ENCODE measurements around the gene NXPH3. TPM values are rescaled to one million over a fixed set of nuclear protein-coding genes. Genes with fewer than 3 reads are reported as not detected.

Gene NXPH3
- total RNA-seq, 1 donor = 0.43 TPM

DNA sequence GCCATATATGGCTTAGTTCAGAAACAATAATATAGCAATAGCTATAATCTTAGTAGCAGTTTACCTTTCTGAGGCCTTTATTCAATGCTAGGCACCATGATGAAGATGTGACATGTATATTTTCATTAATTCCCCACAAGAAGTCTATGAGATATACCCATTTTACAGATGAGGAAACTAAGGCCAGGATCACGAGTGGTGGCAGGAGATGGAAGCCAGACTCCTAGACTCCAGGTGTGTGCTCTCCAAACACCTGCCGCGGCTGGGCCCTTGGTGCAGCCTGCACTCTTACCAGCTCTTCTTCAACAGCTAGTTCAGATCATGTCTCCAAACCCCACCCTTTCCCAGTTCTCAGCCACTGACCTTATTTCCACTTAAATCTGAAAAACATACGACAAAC, 15.2 kb downstream of the NXPH3 start:
- H3K4me3 ChIP-seq (ENCODE audit: low read depth, low read length) = no peak overlapping the region
- no peak for DNase-seq (ENCODE audit: low read depth)
- TF ChIP-seq, protein P1, sequence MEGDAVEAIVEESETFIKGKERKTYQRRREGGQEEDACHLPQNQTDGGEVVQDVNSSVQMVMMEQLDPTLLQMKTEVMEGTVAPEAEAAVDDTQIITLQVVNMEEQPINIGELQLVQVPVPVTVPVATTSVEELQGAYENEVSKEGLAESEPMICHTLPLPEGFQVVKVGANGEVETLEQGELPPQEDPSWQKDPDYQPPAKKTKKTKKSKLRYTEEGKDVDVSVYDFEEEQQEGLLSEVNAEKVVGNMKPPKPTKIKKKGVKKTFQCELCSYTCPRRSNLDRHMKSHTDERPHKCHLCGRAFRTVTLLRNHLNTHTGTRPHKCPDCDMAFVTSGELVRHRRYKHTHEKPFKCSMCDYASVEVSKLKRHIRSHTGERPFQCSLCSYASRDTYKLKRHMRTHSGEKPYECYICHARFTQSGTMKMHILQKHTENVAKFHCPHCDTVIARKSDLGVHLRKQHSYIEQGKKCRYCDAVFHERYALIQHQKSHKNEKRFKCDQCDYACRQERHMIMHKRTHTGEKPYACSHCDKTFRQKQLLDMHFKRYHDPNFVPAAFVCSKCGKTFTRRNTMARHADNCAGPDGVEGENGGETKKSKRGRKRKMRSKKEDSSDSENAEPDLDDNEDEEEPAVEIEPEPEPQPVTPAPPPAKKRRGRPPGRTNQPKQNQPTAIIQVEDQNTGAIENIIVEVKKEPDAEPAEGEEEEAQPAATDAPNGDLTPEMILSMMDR (IDR thresholded peaks at IDR 0.05; ENCODE audit: insufficient read depth, low read depth, low read length) = no peak

DNA sequence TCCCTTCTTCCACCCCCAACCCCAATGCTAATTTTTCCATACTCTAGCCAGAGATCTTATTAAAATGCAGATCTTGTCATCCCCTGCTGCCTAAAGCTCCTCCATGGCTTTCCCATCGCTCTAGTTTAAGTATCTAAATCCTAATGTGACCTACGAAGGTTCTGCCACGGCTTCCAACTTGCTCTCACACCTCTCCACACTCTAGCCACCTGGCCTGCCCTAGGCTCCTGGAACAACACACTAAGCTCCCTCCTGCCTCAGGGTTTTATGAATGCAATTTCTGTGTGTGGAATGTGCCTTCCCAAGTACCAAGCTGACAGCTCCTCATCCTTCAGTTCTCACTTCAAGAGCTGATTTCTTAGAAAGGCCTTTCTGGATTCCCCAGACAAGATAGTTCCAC, 16.6 kb downstream of the NXPH3 start:
- no peak overlapping the region for H3K4me3 ChIP-seq (ENCODE audit: low read depth, low read length)
- no peak for DNase-seq (ENCODE audit: low read depth)
- TF ChIP-seq, protein P1 (IDR thresholded peaks at IDR 0.05; ENCODE audit: insufficient read depth, low read depth, low read length) = no peak

DNA sequence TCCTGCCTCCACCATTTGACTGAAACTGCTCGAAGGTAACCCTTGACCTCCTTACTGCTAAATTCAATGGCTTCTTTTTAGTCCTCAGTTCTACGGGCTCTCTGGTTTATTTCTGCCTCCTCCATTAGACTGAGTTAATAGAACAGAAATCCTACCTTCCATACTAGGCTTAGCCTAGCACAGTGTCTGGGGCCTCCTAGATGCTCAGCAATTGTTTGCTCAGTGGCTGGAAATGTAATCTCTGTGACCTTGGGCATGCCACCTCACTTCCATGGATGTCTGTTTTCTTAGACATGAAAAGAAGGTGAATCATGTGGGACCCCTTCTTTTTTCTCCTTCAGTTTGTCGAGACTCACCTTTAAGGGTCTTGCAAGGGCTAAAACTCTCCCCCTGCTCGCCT, 19.7 kb downstream of the NXPH3 start:
- TF ChIP-seq, protein P1 (IDR thresholded peaks at IDR 0.05; ENCODE audit: insufficient read depth, low read depth, low read length) = no peak
- DNase-seq (ENCODE audit: low read depth) = no peak
- H3K4me3 ChIP-seq (ENCODE audit: low read depth, low read length) = no peak overlapping the region

DNA sequence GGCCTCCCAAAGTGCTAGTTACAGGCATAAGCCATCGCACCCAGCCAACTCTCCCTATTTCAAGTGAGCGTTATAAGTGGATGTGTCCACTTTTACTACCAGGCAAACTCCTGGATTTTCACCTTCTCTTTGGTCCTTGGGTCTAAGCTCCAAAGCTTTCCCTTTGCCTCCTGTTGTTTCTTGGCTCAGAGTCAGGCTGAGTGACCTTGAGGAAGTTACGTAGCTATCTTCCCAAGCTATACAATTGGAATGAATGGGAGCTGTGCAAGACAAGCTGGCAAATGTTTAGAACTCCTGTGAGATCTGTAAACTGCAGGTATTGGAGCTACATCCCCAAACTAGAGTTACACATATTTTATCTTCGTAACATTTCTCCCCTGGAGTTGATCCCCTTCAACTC, 20.3 kb downstream of the NXPH3 start:
- TF ChIP-seq, protein P1 (IDR thresholded peaks at IDR 0.05; ENCODE audit: insufficient read depth, low read depth, low read length) = no peak
- no peak for DNase-seq (ENCODE audit: low read depth)
- no peak overlapping the region for H3K4me3 ChIP-seq (ENCODE audit: low read depth, low read length)

DNA sequence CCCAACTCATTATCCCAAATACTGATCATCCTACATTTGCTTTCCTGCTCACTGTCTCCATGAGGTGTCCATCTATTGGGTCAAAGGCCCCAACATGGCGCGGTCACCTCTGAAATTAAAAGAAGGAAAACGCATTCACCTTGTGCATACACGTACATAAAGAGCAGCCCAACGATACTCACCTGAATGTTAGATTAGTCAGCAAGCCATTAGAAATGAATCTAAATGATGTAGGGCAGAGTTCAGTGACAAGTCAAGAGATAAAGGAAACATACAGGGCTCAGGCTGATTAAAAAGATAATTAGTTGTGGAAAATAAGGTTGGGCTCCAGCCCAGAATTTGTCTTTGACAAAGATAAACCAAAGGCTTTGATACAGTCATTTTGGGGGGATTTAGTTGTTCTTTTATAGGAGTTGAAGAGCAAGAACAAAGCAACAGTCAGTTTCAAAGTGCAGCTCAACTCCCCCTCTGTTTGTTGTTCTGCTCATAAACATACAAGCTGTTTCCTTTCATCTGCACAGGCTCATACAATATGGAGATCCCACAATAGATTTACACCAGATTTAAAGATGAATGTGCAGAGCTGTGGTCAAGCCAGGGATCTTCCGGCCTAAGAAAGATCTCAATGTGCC, 21.1 kb downstream of the NXPH3 start:
- H3K4me3 ChIP-seq (ENCODE audit: low read depth, low read length) = no peak overlapping the region
- TF ChIP-seq, protein P1 (IDR thresholded peaks at IDR 0.05; ENCODE audit: insufficient read depth, low read depth, low read length) = no peak
- no peak for DNase-seq (ENCODE audit: low read depth)

DNA sequence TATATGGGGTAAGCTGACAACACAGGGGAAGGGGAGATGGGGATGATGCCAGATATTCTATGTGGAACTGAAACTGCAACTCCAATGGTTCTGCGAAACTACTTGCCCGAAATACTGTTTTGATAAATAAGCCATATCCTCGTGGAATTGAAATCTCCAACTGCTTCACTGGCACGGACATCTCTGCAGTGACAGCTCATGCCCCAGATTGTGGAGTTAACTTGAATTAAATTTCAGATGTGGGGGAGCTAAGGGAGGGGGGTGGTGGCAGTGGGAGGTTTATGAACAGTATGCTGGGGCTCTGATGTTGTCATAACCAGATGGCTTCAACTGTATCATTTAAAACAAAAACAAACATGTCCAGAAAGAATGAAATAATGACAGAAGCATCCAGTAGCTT, 21.8 kb downstream of the NXPH3 start:
- no peak overlapping the region for H3K4me3 ChIP-seq (ENCODE audit: low read depth, low read length)
- TF ChIP-seq, protein P1 (IDR thresholded peaks at IDR 0.05; ENCODE audit: insufficient read depth, low read depth, low read length) = no peak
- no peak for DNase-seq (ENCODE audit: low read depth)
